HCT116 (cell line): ENCODE data around the gene RMDN2. TPM values are rescaled to one million over a fixed set of nuclear protein-coding genes. Genes with fewer than 3 reads are reported as not detected.
"Not testable (repeated sequence)": the region's sequence is repeated elsewhere in the genome, so short reads cannot be mapped to it uniquely, and the experiment has no call there.

Experiments
- ATAC-seq: fragments of 200-7000 bp; cut with Tn5 transposase; 2 replicates; pipeline ENCODE4 v1.9.1; 2020; ENCODE audit warnings: mild to moderate bottlenecking, moderate library complexity
- BruUV-seq: library from RNA; stranded (reverse); fragments of 400-500 nt; replicated peaks from 2 replicates; lab custom pipeline; 2021; lab: Mats Ljungman, UMichigan
- CTCF ChIA-PET: fragments of 300-600 bp; sonication (Branson Sonifier 250); formaldehyde crosslinking; loops from one replicate; lab custom pipeline; 2021; ENCODE audit warnings: antibody characterized with exemption; lab: Charles Lee
- POLR2A ChIA-PET: fragments of 300-600, 350-600 bp; sonication (Branson Sonifier 250); formaldehyde crosslinking; loops from one replicate; lab custom pipeline; 2021; ENCODE audit warnings: antibody characterized with exemption; lab: Charles Lee
- RAD21 ChIA-PET, 2 experiments: fragments of 300-600 bp; sonication (Branson Sonifier 250); formaldehyde crosslinking; loops; one replicate each; lab custom pipeline; 2023; ENCODE audit warnings: low total read pairs in 2 of 2; ENCODE audit not compliant: uncharacterized antibody in 2 of 2, unreplicated experiment in 2 of 2, low non-redundant PET in 1 of 2; lab: Charles Lee
- DNase-seq: peaks from one replicate; pipeline ENCODE4 v3.0.0-alpha.2; 2010; ENCODE audit warnings: low read depth, low spot score
- H2AFZ ChIP-seq: fragments of 200-600 bp; shearing (Covaris generic), sonication (generic); 2 replicates; pipeline ENCODE4 v1.6.1; 2017; ENCODE audit warnings: low read depth, mixed run types, mixed read lengths, antibody characterized with exemption, low read length; ENCODE audit not compliant: poor library complexity, severe bottlenecking
- H3K27ac ChIP-seq: 2 replicates; pipeline ENCODE4 v1.5.1; 2012; ENCODE audit warnings: low read depth, low read length
- H3K27me3 ChIP-seq: fragments of 200-600 bp; sonication (generic); 2 replicates; pipeline ENCODE4 v1.6.1; 2016; ENCODE audit warnings: mixed run types, low read length, mixed read lengths; ENCODE audit not compliant: insufficient read depth
- H3K36me3 ChIP-seq, 2 experiments: fragments of 200-500 bp in 1 of 2; fragments of 200-600 bp in 1 of 2; sonication (Bioruptor generic) in 1 of 2; sonication (generic) in 1 of 2; 2 replicates each; pipeline versions ENCODE4 v1.5.1 to v1.6.1; 2014 to 2016; ENCODE audit warnings: low read length in 2 of 2, inconsistent platforms in 1 of 2, mixed read lengths in 1 of 2, mixed run types in 1 of 2; ENCODE audit not compliant: insufficient read depth in 2 of 2, control insufficient read depth in 1 of 2
- H3K4me1 ChIP-seq, 2 experiments: fragments of 200-600 bp in 1 of 2; sonication (generic) in 1 of 2; 2 replicates each; pipeline versions ENCODE4 v1.5.1 to v1.6.1; 2012 to 2017; ENCODE audit warnings: low read length in 2 of 2, inconsistent platforms in 1 of 2, mild to moderate bottlenecking in 1 of 2, mixed read lengths in 1 of 2, mixed run types in 1 of 2, moderate library complexity in 1 of 2; ENCODE audit not compliant: insufficient read depth in 2 of 2, control insufficient read depth in 1 of 2
- H3K4me2 ChIP-seq: fragments of 200-600 bp; sonication (generic); 2 replicates; pipeline ENCODE4 v1.6.1; 2017; ENCODE audit warnings: mixed run types, low read length, mixed read lengths
- H3K4me3 ChIP-seq, 2 experiments: fragments of 200-600 bp in 1 of 2; sonication (generic) in 1 of 2; replicated peaks in 1 of 2; 2 replicates each; pipeline ENCODE4 v1.5.1; 2011 to 2016; ENCODE audit warnings: low read length in 2 of 2, control low read depth in 1 of 2, low read depth in 1 of 2, mild to moderate bottlenecking in 1 of 2, mixed read lengths in 1 of 2, mixed run types in 1 of 2
- H3K79me2 ChIP-seq: fragments of 200-600 bp; sonication (generic); 2 replicates; pipeline ENCODE4 v1.6.1; 2017; ENCODE audit warnings: mild to moderate bottlenecking, mixed run types, low read length, moderate library complexity, mixed read lengths; ENCODE audit not compliant: insufficient read depth
- H3K9ac ChIP-seq: fragments of 200-600 bp; sonication (generic); 2 replicates; pipeline ENCODE4 v1.6.1; 2016; ENCODE audit warnings: low read length, mixed read lengths
- H3K9me2 ChIP-seq: fragments of 200-600 bp; sonication (generic), shearing (Covaris generic); 2 replicates; pipeline ENCODE4 v1.6.1; 2017; ENCODE audit warnings: mixed run types, mild to moderate bottlenecking, moderate library complexity; ENCODE audit not compliant: insufficient read depth
- H3K9me3 ChIP-seq, 2 experiments: fragments of 200-500 bp in 1 of 2; fragments of 200-600 bp in 1 of 2; sonication (Bioruptor generic) in 1 of 2; sonication (generic) in 1 of 2; 2 replicates each; pipeline ENCODE4 v1.6.1; 2014 to 2017; ENCODE audit warnings: low read length in 2 of 2, mixed read lengths in 2 of 2, inconsistent platforms in 1 of 2, low read depth in 1 of 2, mild to moderate bottlenecking in 1 of 2, mixed run types in 1 of 2, moderate library complexity in 1 of 2; ENCODE audit not compliant: control insufficient read depth in 1 of 2, insufficient read depth in 1 of 2
- H4K20me1 ChIP-seq: fragments of 200-600 bp; sonication (generic), shearing (Covaris generic); 2 replicates; pipeline ENCODE4 v1.6.1; 2017; ENCODE audit warnings: mixed run types, mild to moderate bottlenecking, moderate library complexity; ENCODE audit not compliant: insufficient read depth
- ATF3 ChIP-seq: IDR thresholded peaks from 2 replicates; pipeline ENCODE4 v1.6.1; 2012
- CBX3 ChIP-seq: IDR thresholded peaks from 2 replicates; pipeline ENCODE4 v1.6.1; 2012; ENCODE audit warnings: low read depth
- ELF1 ChIP-seq: IDR thresholded peaks from 2 replicates; pipeline ENCODE4 v1.6.1; 2012; ENCODE audit warnings: low read depth, borderline replicate concordance
- EZH2 ChIP-seq: fragments of 200-600 bp; sonication (generic); IDR thresholded peaks from 2 replicates; pipeline ENCODE4 v1.6.1; 2017; ENCODE audit warnings: antibody characterized with exemption, mixed run types
- EZH2phosphoT487 ChIP-seq: fragments of 200-600 bp; IDR thresholded peaks from 2 replicates; pipeline ENCODE4 v1.6.1; 2018; ENCODE audit warnings: antibody characterized with exemption, borderline replicate concordance
- FOSL1 ChIP-seq: IDR thresholded peaks from 2 replicates; pipeline ENCODE4 v1.6.1; 2012; ENCODE audit warnings: low read depth
- JUND ChIP-seq: IDR thresholded peaks from 2 replicates; pipeline ENCODE4 v1.6.1; 2012
- SP1 ChIP-seq: IDR thresholded peaks from 2 replicates; pipeline ENCODE4 v1.6.1; 2012; ENCODE audit warnings: low read depth
- TCF7L2 ChIP-seq: IDR thresholded peaks from 2 replicates; pipeline ENCODE4 v1.7.0; 2011; ENCODE audit warnings: borderline replicate concordance, inconsistent platforms; ENCODE audit not compliant: insufficient read depth, insufficient read length; ENCODE audit errors: extremely low read depth
- YY1 ChIP-seq: IDR thresholded peaks from 2 replicates; pipeline ENCODE4 v1.6.1; 2011; ENCODE audit warnings: low read length, low read depth, moderate library complexity, mild to moderate bottlenecking; ENCODE audit not compliant: insufficient replicate concordance; ENCODE audit errors: extremely low read depth
- ZFX ChIP-seq: fragments of 450-650 bp; IDR thresholded peaks from 2 replicates; pipeline ENCODE4 v1.6.1; 2017
- intact Hi-C: fragments of 100-400 bp; cut with micrococcal nuclease; formaldehyde crosslinking; loops from 2 replicates; pipeline ENCODE4 v1.10.0; 2022
- total RNA-seq: library from RNA; stranded (reverse); gene quantifications from one replicate; pipeline ENCODE4 v1.2.1, GENCODE V29; 2021; ENCODE audit not compliant: unreplicated experiment
- TF ChIP-seq, protein P1 (sequence below), 3 experiments: fragments of 200-600 bp in 1 of 3; sonication (generic) in 1 of 3; IDR thresholded peaks in 2 of 3; conservative IDR thresholded peaks in 1 of 3; 2 replicates each; pipeline ENCODE4 v1.5.1; 2012 to 2017; ENCODE audit warnings: low read depth in 2 of 3, low read length in 2 of 3, antibody characterized with exemption in 1 of 3, borderline replicate concordance in 1 of 3, control low read depth in 1 of 3, mild to moderate bottlenecking in 1 of 3, mixed read lengths in 1 of 3, mixed run types in 1 of 3, moderate library complexity in 1 of 3; ENCODE audit not compliant: insufficient read depth in 1 of 3

The RMDN2 gene
- total RNA-seq, 1 experiment from 2014 or later: 4.5 TPM

DNA sequence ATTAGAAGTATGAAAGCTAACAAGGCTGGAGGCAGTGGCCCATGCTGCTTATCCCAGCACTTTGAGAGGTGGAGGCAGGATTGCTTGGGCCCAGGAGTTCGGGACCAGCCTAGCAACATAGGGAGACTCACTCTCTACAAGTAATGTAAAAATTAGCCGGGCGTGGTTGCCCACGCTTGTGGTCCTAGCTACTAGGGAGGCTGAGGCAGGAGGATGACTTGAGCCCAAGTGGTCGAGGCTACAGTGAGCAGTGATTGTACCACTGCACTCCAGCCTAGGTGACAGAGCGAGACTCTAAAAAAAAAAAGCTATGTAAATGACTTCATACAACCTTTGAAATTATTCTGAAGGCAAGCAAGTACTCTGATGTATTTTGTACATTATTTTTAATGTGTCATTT, 1.5 kb downstream of the RMDN2 start (continued):
- TF ChIP-seq EZH2phosphoT487: no peak
- no peak for TF ChIP-seq SP1
- no peak for TF ChIP-seq ZFX

GRCh38 chr2:37928377-37928776, 3.3 kb downstream of the RMDN2 start:
- Histone ChIP-seq H3K4me2 (no peak overlapping the region), H3K27me3 (no peaks in the 10 kb centered on the region), H3K9me3 (no peaks in the 10 kb centered on the region), H3K27ac (no peak overlapping the region), H3K9me2 (no peaks in the 10 kb centered on the region), H3K9ac (no peak overlapping the region), H4K20me1 (no peaks in the 10 kb centered on the region), H3K36me3 (no peaks in the 10 kb centered on the region), H3K4me3 (no peak overlapping the region), H3K79me2 (no peaks in the 10 kb centered on the region), H3K4me1 (peaks cover 0 to 6% of the 10 kb centered on the region in 2 experiments; a peak in 2 of 4 replicates)
- ChIA-PET CTCF (no interaction called here), POLR2A (no interaction called here), RAD21 (no interaction called here)
- intact Hi-C loops: no loop called here
- no peak for ATAC-seq
- BruUV-seq: no TSS peak
- no peak for DNase-seq
- TF ChIP-seq ELF1 (no peak), CBX3 (no peak), YY1 (no peak), ATF3 (no peak), FOSL1 (no peak), TCF7L2 (no peak), EZH2 (no peak), JUND (no peak)
- TF ChIP-seq, protein P1, sequence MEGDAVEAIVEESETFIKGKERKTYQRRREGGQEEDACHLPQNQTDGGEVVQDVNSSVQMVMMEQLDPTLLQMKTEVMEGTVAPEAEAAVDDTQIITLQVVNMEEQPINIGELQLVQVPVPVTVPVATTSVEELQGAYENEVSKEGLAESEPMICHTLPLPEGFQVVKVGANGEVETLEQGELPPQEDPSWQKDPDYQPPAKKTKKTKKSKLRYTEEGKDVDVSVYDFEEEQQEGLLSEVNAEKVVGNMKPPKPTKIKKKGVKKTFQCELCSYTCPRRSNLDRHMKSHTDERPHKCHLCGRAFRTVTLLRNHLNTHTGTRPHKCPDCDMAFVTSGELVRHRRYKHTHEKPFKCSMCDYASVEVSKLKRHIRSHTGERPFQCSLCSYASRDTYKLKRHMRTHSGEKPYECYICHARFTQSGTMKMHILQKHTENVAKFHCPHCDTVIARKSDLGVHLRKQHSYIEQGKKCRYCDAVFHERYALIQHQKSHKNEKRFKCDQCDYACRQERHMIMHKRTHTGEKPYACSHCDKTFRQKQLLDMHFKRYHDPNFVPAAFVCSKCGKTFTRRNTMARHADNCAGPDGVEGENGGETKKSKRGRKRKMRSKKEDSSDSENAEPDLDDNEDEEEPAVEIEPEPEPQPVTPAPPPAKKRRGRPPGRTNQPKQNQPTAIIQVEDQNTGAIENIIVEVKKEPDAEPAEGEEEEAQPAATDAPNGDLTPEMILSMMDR (IDR thresholded peaks at IDR 0.05 in 2 of 3, conservative IDR thresholded peaks at IDR 0.05 in 1 of 3; ENCODE audit: borderline replicate concordance in 1 of 3, insufficient read depth in 1 of 3, low read depth in 2 of 3, low read length in 2 of 3): no peak
- TF ChIP-seq, all 23 proteins: peak for 0
- H2AFZ ChIP-seq: no peak overlapping the region

- H3K4me3 ChIP-seq, H3K27me3 ChIP-seq, ATAC-seq, H3K9ac ChIP-seq, H3K4me2 ChIP-seq, RAD21 ChIA-PET, H3K27ac ChIP-seq, H2AFZ ChIP-seq, DNase-seq, H3K36me3 ChIP-seq, BruUV-seq, H3K4me1 ChIP-seq, H3K9me3 ChIP-seq, H3K9me2 ChIP-seq, H3K79me2 ChIP-seq, intact Hi-C loops, POLR2A ChIA-PET, H4K20me1 ChIP-seq: not testable (repeated sequence)
- CTCF ChIA-PET: interaction anchor here (0.6 kb wide), 1 partner anchor 21 kb away, joined by 3 read pairs; no protein-coding TSS in a partner anchor
Measured at GRCh38 chr2:37930392-37930791, 5.3 kb downstream of the RMDN2 start.

DNA sequence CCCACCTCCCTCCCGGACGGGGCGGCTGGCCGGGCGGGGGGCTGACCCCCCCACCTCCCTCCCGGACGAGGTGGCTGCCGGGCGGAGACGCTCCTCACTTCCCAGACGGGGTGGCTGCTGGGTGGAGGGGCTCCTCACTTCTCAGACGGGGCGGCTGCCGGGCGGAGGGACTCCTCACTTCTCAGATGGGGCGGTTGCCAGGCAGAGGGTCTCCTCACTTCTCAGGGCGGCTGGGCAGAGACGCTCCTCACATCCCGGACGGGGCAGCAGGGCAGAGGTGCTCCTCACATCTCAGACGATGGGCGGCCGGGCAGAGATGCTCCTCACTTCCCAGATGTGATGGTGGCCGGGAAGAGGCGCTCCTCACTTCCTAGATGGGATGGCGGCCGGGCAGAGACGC, 7.8 kb downstream of the RMDN2 start:
- intact Hi-C loops, DNase-seq: not testable (repeated sequence)

More for the DNA sequence above, 7.8 kb downstream of the RMDN2 start:
- RAD21 ChIA-PET, H3K4me2 ChIP-seq, H3K9me3 ChIP-seq, H3K4me3 ChIP-seq, H3K9me2 ChIP-seq, H4K20me1 ChIP-seq, H3K79me2 ChIP-seq, ATAC-seq, H3K36me3 ChIP-seq, POLR2A ChIA-PET, H3K9ac ChIP-seq, CTCF ChIA-PET, BruUV-seq, H3K4me1 ChIP-seq, H3K27ac ChIP-seq, H2AFZ ChIP-seq, H3K27me3 ChIP-seq: not testable (repeated sequence)
